ENCODE data around the gene GCK.

The GCK gene

GRCh38 chr7:44102846-44103565, 86.2 kb downstream of the GCK start:
- DNase-seq (ENCODE audit: low read depth, low spot score) = no peak
- TF ChIP-seq CTCF (IDR thresholded peaks at IDR 0.05; ENCODE audit: low read depth, low read length) = no peak
- in situ Hi-C loops (cut with HindIII; ENCODE audit: low sequenced_read_pairs) = no loop called here
- H3K4me3 ChIP-seq (ENCODE audit: low read depth, low read length) = no peak overlapping the region

GRCh38 chr7:44101966-44102845, 87.0 kb downstream of the GCK start:
- peak; percentile 67 for DNase-seq (ENCODE audit: low read depth, low spot score)
- no peak overlapping the region for H3K4me3 ChIP-seq (ENCODE audit: low read depth, low read length)
- no peak for TF ChIP-seq CTCF (IDR thresholded peaks at IDR 0.05; ENCODE audit: low read depth, low read length)
- in situ Hi-C loops (cut with HindIII; ENCODE audit: low sequenced_read_pairs) = no loop called here

- no peak overlapping the region for H3K4me3 ChIP-seq (ENCODE audit: low read depth, low read length)
- TF ChIP-seq CTCF (IDR thresholded peaks at IDR 0.05; ENCODE audit: low read depth, low read length) = no peak
- DNase-seq (ENCODE audit: low read depth, low spot score) = no peak
- in situ Hi-C loops (cut with HindIII; ENCODE audit: low sequenced_read_pairs) = no loop called here
Measured at GRCh38 chr7:44101303-44101965, 87.8 kb downstream of the GCK start.

GRCh38 chr7:44100458-44101302, 88.6 kb downstream of the GCK start:
- DNase-seq (ENCODE audit: low read depth, low spot score) = peak; percentile 89
- no peak for TF ChIP-seq CTCF (IDR thresholded peaks at IDR 0.05; ENCODE audit: low read depth, low read length)
- in situ Hi-C loops (cut with HindIII; ENCODE audit: low sequenced_read_pairs) = no loop called here
- H3K4me3 ChIP-seq (ENCODE audit: low read depth, low read length) = no peak overlapping the region

- TF ChIP-seq CTCF (IDR thresholded peaks at IDR 0.05; ENCODE audit: low read depth, low read length) = no peak
- in situ Hi-C loops (cut with HindIII; ENCODE audit: low sequenced_read_pairs) = no loop called here
- H3K4me3 ChIP-seq (ENCODE audit: low read depth, low read length) = no peak overlapping the region
- DNase-seq (ENCODE audit: low read depth, low spot score) = peak; percentile 64
Measured at GRCh38 chr7:44099669-44100068, 89.6 kb downstream of the GCK start.
